Endothelial cell of umbilical vein (primary cell): Measurements from ENCODE around the gene SDCBP2. TPM values are rescaled to one million over a fixed set of nuclear protein-coding genes. Genes with fewer than 3 reads are reported as not detected.
A peak's percentile ranks its signal among the peaks of the same experiment; 100 is the strongest.

ENCODE experiments used
- BruUV-seq: library from RNA; stranded (reverse); fragments of 400-500 nt; replicated peaks from 2 replicates; lab custom pipeline; 2021; lab: Mats Ljungman, UMichigan
- CTCF ChIA-PET: fragments of 300-600, 350-600 bp; sonication (Branson Sonifier 250); formaldehyde crosslinking; loops from one replicate; lab custom pipeline; 2021; ENCODE audit warnings: antibody characterized with exemption, inconsistent platforms; lab: Charles Lee
- POLR2A ChIA-PET: fragments of 300-600, 350-600 bp; sonication (Branson Sonifier 250); formaldehyde crosslinking; loops from one replicate; lab custom pipeline; 2021; ENCODE audit warnings: antibody characterized with exemption, inconsistent platforms; lab: Charles Lee
- DNase-seq: peaks from one replicate; pipeline ENCODE4 v3.0.0-alpha.2; 2011; ENCODE audit warnings: low read depth, low spot score
- FAIRE-seq: peaks from 2 replicates; lab custom pipeline; 2011; peaks lifted over from hg19 to GRCh38; lab: Jason Lieb, UNC
- H2AFZ ChIP-seq: 2 replicates; pipeline ENCODE4 v1.6.0; 2012; ENCODE audit warnings: low read depth, low read length, control low read depth, inconsistent platforms
- H3K27ac ChIP-seq: 2 replicates; pipeline ENCODE4 v1.5.1; 2011; ENCODE audit warnings: low read depth, mild to moderate bottlenecking, control low read depth, low read length, moderate library complexity; ENCODE audit not compliant: insufficient read depth
- H3K27me3 ChIP-seq, 2 experiments: 2 replicates each; pipeline versions ENCODE4 v1.6.0 to v1.6.1; 2011; ENCODE audit warnings: low read length in 2 of 2, mixed read lengths in 1 of 2; ENCODE audit not compliant: control insufficient read depth in 2 of 2, insufficient read depth in 2 of 2
- H3K36me3 ChIP-seq, 2 experiments: 2 replicates in 1 of 2; 3 replicates in 1 of 2; pipeline ENCODE4 v1.5.1; 2011; ENCODE audit warnings: low read length in 2 of 2, mild to moderate bottlenecking in 1 of 2, moderate library complexity in 1 of 2; ENCODE audit not compliant: control insufficient read depth in 2 of 2, insufficient read depth in 2 of 2; ENCODE audit errors: extremely low read depth in 1 of 2
- H3K4me1 ChIP-seq: 3 replicates; pipeline ENCODE4 v1.5.1; 2011; ENCODE audit warnings: mild to moderate bottlenecking, low read length; ENCODE audit not compliant: control insufficient read depth, insufficient read depth; ENCODE audit errors: extremely low read depth
- H3K4me2 ChIP-seq: 2 replicates; pipeline ENCODE4 v1.6.1; 2011; ENCODE audit warnings: low read length, control low read depth, mixed read lengths; ENCODE audit not compliant: insufficient read depth
- H3K4me3 ChIP-seq, 3 experiments: fragments of 200-600 bp in 1 of 3; sonication (generic), shearing (Covaris generic) in 1 of 3; replicated peaks in 1 of 3; 2 replicates each; pipeline ENCODE4 v1.5.1; 2011 to 2016; ENCODE audit warnings: control low read depth in 3 of 3, low read length in 3 of 3, mild to moderate bottlenecking in 2 of 3, inconsistent platforms in 1 of 3, low read depth in 1 of 3, moderate library complexity in 1 of 3; ENCODE audit not compliant: insufficient read depth in 1 of 3
- H3K79me2 ChIP-seq: 2 replicates; pipeline ENCODE4 v1.6.0; 2012; ENCODE audit warnings: low read length, inconsistent platforms; ENCODE audit not compliant: control insufficient read depth, insufficient read depth
- H3K9ac ChIP-seq: replicated peaks from 2 replicates; pipeline ENCODE3; 2011; ENCODE audit warnings: low read length, control low read depth; ENCODE audit not compliant: insufficient read depth; ENCODE audit errors: extremely low read depth
- H3K9me1 ChIP-seq: replicated peaks from 3 replicates; pipeline ENCODE4 v1.6.0; 2011; ENCODE audit warnings: mild to moderate bottlenecking, low read length; ENCODE audit not compliant: control insufficient read depth, insufficient read depth; ENCODE audit errors: extremely low read depth
- H3K9me3 ChIP-seq: replicated peaks from 2 replicates; pipeline ENCODE4 v1.5.1; 2012; ENCODE audit warnings: low read length, inconsistent platforms; ENCODE audit not compliant: control insufficient read depth, insufficient read depth
- H4K20me1 ChIP-seq: replicated peaks from 2 replicates; pipeline ENCODE3; 2011; ENCODE audit warnings: mild to moderate bottlenecking, low read length; ENCODE audit not compliant: control insufficient read depth, insufficient read depth; ENCODE audit errors: extremely low read depth
- EZH2 ChIP-seq: IDR thresholded peaks from 2 replicates; pipeline ENCODE4 v1.6.1; 2012; ENCODE audit warnings: borderline replicate concordance, low read depth, mild to moderate bottlenecking, moderate library complexity, low read length, inconsistent platforms; ENCODE audit not compliant: severe bottlenecking
- FOS ChIP-seq: IDR thresholded peaks from 2 replicates; pipeline ENCODE4 v1.6.1; 2011; ENCODE audit warnings: mild to moderate bottlenecking, low read length, moderate library complexity, borderline replicate concordance; ENCODE audit not compliant: insufficient read depth
- GATA2 ChIP-seq: IDR thresholded peaks from 2 replicates; pipeline ENCODE4 v1.7.0; 2011; ENCODE audit warnings: low read depth, mild to moderate bottlenecking, moderate library complexity, mixed read lengths, low read length; ENCODE audit not compliant: insufficient read length, insufficient read depth
- JUN ChIP-seq: IDR thresholded peaks from 2 replicates; pipeline ENCODE4 v1.6.1; 2011; ENCODE audit warnings: borderline replicate concordance, low read depth; ENCODE audit not compliant: insufficient read length, insufficient read depth
- MYC ChIP-seq: IDR thresholded peaks from one replicate; pipeline ENCODE4 v1.6.1; 2011; ENCODE audit warnings: mild to moderate bottlenecking, low read depth, low read length
- POLR2A ChIP-seq: IDR thresholded peaks from 2 replicates; pipeline ENCODE4 v1.6.1; 2012; ENCODE audit warnings: low read depth, mild to moderate bottlenecking, control low read depth, low read length
- POLR2AphosphoS5 ChIP-seq: IDR thresholded peaks from 2 replicates; pipeline ENCODE4 v1.6.1; 2012; ENCODE audit warnings: low read depth, mild to moderate bottlenecking, control low read depth, low read length, moderate library complexity; ENCODE audit not compliant: insufficient read depth
- dilution Hi-C: fragments of 300-500 bp; cut with MboI; formaldehyde crosslinking; loops from one replicate; pipeline ENCODE4 v1.15.0; 2019; ENCODE audit warnings: low sequenced_read_pairs; ENCODE audit not compliant: extremely low pct_ligation_motif_present
- intact Hi-C: fragments of 100-400 bp; cut with micrococcal nuclease; formaldehyde crosslinking; loops from one replicate; pipeline ENCODE4 v1.10.0; 2022
- polyA plus RNA-seq, 4 experiments: library from polyadenylated mRNA; depleted of rRNA in 3 of 4; stranded (reverse) in 3 of 4; unstranded in 1 of 4; fragments of >200 nt; gene quantifications; 2 replicates each; pipeline versions ENCODE4 v1.2.1 to v1.2.3, GENCODE V29; 2011 to 2012; ENCODE audit warnings: missing spikeins in 1 of 4
- total RNA-seq: library from RNA; stranded (reverse); gene quantifications from 2 replicates; pipeline ENCODE4 v1.2.3, GENCODE V29; 2021
- TF ChIP-seq, protein P1 (sequence below): IDR thresholded peaks from 2 replicates; pipeline ENCODE4 v1.6.1; 2011; ENCODE audit not compliant: insufficient read depth, insufficient read length
- TF ChIP-seq, protein P2 (sequence below), 2 donors: IDR thresholded peaks; 1 replicate in 1 of 2; 2 replicates in 1 of 2; pipeline ENCODE4 v1.5.1; 2011; ENCODE audit warnings: low read length in 2 of 2, mild to moderate bottlenecking in 2 of 2, moderate library complexity in 2 of 2, control low read depth in 1 of 2, inconsistent platforms in 1 of 2, low read depth in 1 of 2; ENCODE audit not compliant: insufficient read depth in 1 of 2; ENCODE audit errors: extremely low read depth in 1 of 2

Gene SDCBP2
- total and polyA plus RNA-seq, 2 donors (not counting 3 experiments of a cell fraction or from before 2014, with no cell fraction given) = 6.9 to 9.0 TPM

DNA sequence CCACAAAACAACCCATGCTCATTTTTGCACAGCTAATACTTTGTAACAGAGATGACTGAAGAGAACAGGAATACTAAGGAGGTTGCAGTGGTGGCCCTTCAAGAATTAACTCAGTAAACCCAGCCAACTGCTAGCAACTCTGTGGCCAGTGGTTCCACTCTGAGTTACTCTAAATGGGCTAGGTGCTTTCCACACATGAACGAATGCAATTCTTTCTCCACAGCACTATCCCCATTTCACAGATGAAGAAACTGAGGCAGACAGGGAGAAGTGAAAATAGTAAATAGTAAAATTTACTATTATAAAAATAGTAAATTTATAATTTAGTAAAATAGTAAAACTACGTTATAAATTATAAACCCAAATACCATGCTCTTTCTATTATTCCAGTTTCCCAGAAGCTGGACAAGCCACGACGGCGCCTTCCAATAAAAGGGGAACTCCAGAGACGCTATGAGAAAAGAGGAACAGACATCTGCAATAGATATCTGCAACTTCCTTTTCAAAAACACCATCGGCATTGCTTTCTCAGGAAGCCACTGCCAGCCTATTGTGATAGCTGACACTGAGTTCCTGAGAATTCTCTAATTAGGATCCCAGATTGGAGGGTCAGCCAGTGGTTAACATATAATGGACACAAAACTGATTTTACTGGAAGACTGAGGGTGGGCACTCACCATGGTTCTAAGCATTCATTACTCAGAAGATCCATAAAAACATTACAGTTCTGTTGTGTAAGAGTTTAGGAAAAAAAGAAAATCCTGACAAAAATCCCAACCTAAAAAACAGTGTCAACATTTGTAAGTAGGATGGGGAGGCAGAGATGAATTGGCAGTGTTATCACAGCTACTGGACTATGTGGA lies 47.7 kb upstream of the SDCBP2 start:
- peak overlapping the region in 1 of 3 experiments; percentile 15 for H3K4me3 ChIP-seq
- CTCF ChIA-PET = interaction anchor here (0.7 to 3.2 kb wide), 11 partner anchors 8 to 127 kb away, joined by 3 to 24 read pairs (median 3); partner anchors contain the start of gene FKBP1A
- H3K36me3 ChIP-seq = peaks cover 9 to 11% of the 10 kb centered on the region in 2 experiments
- intact Hi-C loops (loop anchor here (1.0 kb wide), 3 partner anchors 9 to 51 kb away; no protein-coding TSS in a partner anchor), dilution Hi-C loops (no loop called here)
- peaks cover 100% of the 10 kb centered on the region for H3K4me1 ChIP-seq
- H2AFZ ChIP-seq = no peak overlapping the region
- peaks cover 99% of the 10 kb centered on the region for H3K79me2 ChIP-seq
- no peaks in the 10 kb centered on the region for H3K9me1 ChIP-seq
- no peak for TF ChIP-seq POLR2AphosphoS5
- TF ChIP-seq, protein P1, sequence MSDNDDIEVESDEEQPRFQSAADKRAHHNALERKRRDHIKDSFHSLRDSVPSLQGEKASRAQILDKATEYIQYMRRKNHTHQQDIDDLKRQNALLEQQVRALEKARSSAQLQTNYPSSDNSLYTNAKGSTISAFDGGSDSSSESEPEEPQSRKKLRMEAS = no peak
- POLR2A ChIA-PET = interaction anchor here (0.5 to 2.7 kb wide), 3 partner anchors 9 to 15 kb away, joined by 3 to 11 read pairs (median 4); no protein-coding TSS in a partner anchor
- peak; percentile 74 for DNase-seq
- no peaks in the 10 kb centered on the region for H3K27me3 ChIP-seq
- H3K4me2 ChIP-seq = peak overlapping the region; percentile 63
- BruUV-seq = no TSS peak
- peak; percentile 80 for FAIRE-seq
- H3K9me3 ChIP-seq = no peaks in the 10 kb centered on the region
- H3K9ac ChIP-seq = peak overlapping the region; percentile 21
- peak overlapping the region; percentile 83 for H3K27ac ChIP-seq
- H4K20me1 ChIP-seq = peaks cover 4% of the 10 kb centered on the region

DNA sequence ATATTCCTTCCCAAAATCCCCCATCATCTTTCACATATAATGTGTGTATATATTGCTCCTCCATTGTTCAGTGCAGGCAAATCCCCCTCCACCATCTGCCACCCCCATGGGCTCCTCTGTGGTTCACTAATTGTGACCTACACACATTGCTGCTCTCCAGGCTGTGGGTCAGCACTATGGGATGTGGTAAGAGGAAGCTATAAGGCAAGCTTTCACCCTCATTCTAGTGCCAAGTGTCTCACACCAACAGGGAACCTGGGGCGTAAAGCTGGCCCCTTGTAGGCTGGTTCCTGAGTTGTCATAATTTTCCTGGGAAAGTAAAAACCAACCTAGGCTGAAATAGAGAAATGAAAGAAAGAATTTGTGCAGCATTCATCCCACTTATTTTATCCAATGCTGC lies 47.1 kb upstream of the SDCBP2 start:
- TF ChIP-seq POLR2AphosphoS5 (no peak), GATA2 (no peak), POLR2A (no peak), JUN (no peak), FOS (no peak), MYC (no peak), EZH2 (no peak)
- TF ChIP-seq, protein P1 = no peak
- TF ChIP-seq, protein P2, sequence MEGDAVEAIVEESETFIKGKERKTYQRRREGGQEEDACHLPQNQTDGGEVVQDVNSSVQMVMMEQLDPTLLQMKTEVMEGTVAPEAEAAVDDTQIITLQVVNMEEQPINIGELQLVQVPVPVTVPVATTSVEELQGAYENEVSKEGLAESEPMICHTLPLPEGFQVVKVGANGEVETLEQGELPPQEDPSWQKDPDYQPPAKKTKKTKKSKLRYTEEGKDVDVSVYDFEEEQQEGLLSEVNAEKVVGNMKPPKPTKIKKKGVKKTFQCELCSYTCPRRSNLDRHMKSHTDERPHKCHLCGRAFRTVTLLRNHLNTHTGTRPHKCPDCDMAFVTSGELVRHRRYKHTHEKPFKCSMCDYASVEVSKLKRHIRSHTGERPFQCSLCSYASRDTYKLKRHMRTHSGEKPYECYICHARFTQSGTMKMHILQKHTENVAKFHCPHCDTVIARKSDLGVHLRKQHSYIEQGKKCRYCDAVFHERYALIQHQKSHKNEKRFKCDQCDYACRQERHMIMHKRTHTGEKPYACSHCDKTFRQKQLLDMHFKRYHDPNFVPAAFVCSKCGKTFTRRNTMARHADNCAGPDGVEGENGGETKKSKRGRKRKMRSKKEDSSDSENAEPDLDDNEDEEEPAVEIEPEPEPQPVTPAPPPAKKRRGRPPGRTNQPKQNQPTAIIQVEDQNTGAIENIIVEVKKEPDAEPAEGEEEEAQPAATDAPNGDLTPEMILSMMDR (IDR thresholded peaks at IDR 0.05; ENCODE audit: extremely low read depth in 1 of 2, insufficient read depth in 1 of 2, low read depth in 1 of 2, low read length in 2 of 2) = no peak
- no peak overlapping the region for H3K4me3 ChIP-seq
- dilution Hi-C loops (no loop called here), intact Hi-C loops (loop anchor here (1.0 kb wide), 1 partner anchor 51 kb away; no protein-coding TSS in a partner anchor)
- H4K20me1 ChIP-seq = peaks cover 4% of the 10 kb centered on the region
- no peaks in the 10 kb centered on the region for H3K27me3 ChIP-seq
- no peak overlapping the region for H2AFZ ChIP-seq
- FAIRE-seq (no peak), DNase-seq (no peak)
- POLR2A ChIA-PET = interaction anchor here (0.5 to 2.7 kb wide), 2 partner anchors 10 to 15 kb away, joined by 3 to 11 read pairs; no protein-coding TSS in a partner anchor
- H3K9me1 ChIP-seq = no peaks in the 10 kb centered on the region
- peak overlapping the region; percentile 18 for H3K4me2 ChIP-seq
- H3K4me1 ChIP-seq = peaks cover 99% of the 10 kb centered on the region
- H3K27ac ChIP-seq = peak overlapping the region; percentile 83
- H3K79me2 ChIP-seq = peaks cover 99% of the 10 kb centered on the region
- peak overlapping the region; percentile 21 for H3K9ac ChIP-seq
- no TSS peak for BruUV-seq
- CTCF ChIA-PET = interaction anchor here (0.7 to 3.2 kb wide), 3 partner anchors 50 to 63 kb away, joined by 3 to 12 read pairs (median 3); no protein-coding TSS in a partner anchor
- peaks cover 12 to 13% of the 10 kb centered on the region in 2 experiments for H3K36me3 ChIP-seq
- H3K9me3 ChIP-seq = no peaks in the 10 kb centered on the region
